ENCODE data around the gene SMLR1. TPM values are rescaled to one million over a fixed set of nuclear protein-coding genes. Genes with fewer than 3 reads are reported as not detected.

The SMLR1 gene
- total and polyA plus RNA-seq, 2 experiments from 2014 or later = not detected

DNA sequence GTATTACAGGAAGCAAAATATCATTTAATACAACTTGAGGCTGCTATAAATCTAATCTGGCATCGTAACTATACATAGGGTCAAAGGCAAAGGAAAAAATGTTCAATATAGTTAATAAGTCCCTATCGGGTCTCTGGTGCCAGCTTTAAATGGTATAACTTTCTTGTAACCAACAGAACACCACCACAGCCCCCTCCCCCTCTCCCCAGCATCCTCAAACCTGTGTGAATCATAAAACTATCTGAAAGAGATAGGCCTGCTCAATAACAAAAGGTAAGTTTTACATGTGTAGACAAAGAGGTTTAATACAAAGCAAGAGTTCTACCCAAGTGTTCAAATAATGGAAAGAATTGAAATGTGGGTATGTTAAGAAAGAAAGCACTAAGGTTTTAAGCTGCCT lies 12.2 kb downstream of the SMLR1 start:
- WGBS, 2 experiments (ENCODE audit: low coverage in 1 of 2, low lambda C conversion rate in 2 of 2, missing lambda C conversion rate in 2 of 2) = 88 to 89% methylated on average over 2 of the region's 2 CpGs
- H3K36me3 ChIP-seq (ENCODE audit: low read depth) = no peaks in the 10 kb centered on the region
- TF ChIP-seq EZH2phosphoT487 (IDR thresholded peaks at IDR 0.05; ENCODE audit: insufficient read depth, low read depth) = no peak
- in situ Hi-C loops (cut with MboI) = loop anchor here (25.0 kb wide), 1 partner anchor 527 kb away; no protein-coding TSS in a partner anchor
- no peak for DNase-seq
- H3K4me2 ChIP-seq (ENCODE audit: unreplicated experiment) = no peak overlapping the region
- H3K9me3 ChIP-seq (ENCODE audit: low read depth) = no peaks in the 10 kb centered on the region
- H4K20me1 ChIP-seq (ENCODE audit: insufficient read depth) = no peaks in the 10 kb centered on the region
- H3K79me2 ChIP-seq (ENCODE audit: insufficient read depth) = no peaks in the 10 kb centered on the region
- H2AFZ ChIP-seq = no peak overlapping the region
- no peaks in the 10 kb centered on the region for H3K27me3 ChIP-seq (replicated peaks; ENCODE audit: insufficient read depth)
- H3K4me1 ChIP-seq (ENCODE audit: insufficient read depth) = peaks cover 9% of the 10 kb centered on the region
- H3K9me2 ChIP-seq (ENCODE audit: insufficient read depth) = no peaks in the 10 kb centered on the region
- no peak overlapping the region for H3K4me3 ChIP-seq
- H3F3A ChIP-seq (ENCODE audit: insufficient read depth) = 0 out of 2 replicates have a peak, but pooled peaks cover 6% of the 10 kb centered on the region
- no peak overlapping the region for H3K9ac ChIP-seq
- no peak overlapping the region for H3K27ac ChIP-seq

DNA sequence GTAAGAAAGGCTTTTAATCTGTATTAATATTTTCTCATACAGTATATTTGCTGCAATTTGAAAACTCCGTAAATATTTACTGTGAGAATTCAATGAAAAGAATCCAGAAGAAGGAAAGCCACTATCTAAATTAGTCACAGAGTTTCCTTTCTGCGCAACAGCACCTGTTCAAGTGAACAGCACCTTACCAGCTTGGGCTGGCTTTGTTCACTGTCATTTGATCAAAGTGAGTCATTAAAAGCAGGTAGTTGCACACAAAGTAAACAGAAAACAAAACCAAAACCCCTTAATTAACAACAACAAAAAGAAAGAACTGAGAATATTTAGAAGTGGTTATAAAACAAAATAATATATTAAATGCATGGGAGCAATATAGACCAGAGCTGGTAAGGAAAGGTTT lies 12.8 kb downstream of the SMLR1 start:
- no peaks in the 10 kb centered on the region for H3K9me3 ChIP-seq (ENCODE audit: low read depth)
- H3K27me3 ChIP-seq (replicated peaks; ENCODE audit: insufficient read depth) = no peaks in the 10 kb centered on the region
- no peak overlapping the region for H3K27ac ChIP-seq
- H3K36me3 ChIP-seq (ENCODE audit: low read depth) = no peaks in the 10 kb centered on the region
- no peak for TF ChIP-seq EZH2phosphoT487 (IDR thresholded peaks at IDR 0.05; ENCODE audit: insufficient read depth, low read depth)
- TF ChIP-seq EZH2 (IDR thresholded peaks at IDR 0.05; ENCODE audit: insufficient read depth, poor library complexity, severe bottlenecking) = no peak
- DNase-seq = no peak
- WGBS, 2 experiments (ENCODE audit: low coverage in 1 of 2, low lambda C conversion rate in 2 of 2, missing lambda C conversion rate in 2 of 2) = 97 to 100% methylated on average over 2 of the region's 2 CpGs
- peaks cover 9% of the 10 kb centered on the region for H3K4me1 ChIP-seq (ENCODE audit: insufficient read depth)
- H4K20me1 ChIP-seq (ENCODE audit: insufficient read depth) = no peaks in the 10 kb centered on the region
- H2AFZ ChIP-seq = no peak overlapping the region
- no peaks in the 10 kb centered on the region for H3K79me2 ChIP-seq (ENCODE audit: insufficient read depth)
- H3K4me3 ChIP-seq = no peak overlapping the region
- in situ Hi-C loops (cut with MboI) = loop anchor here (25.0 kb wide), 1 partner anchor 528 kb away; no protein-coding TSS in a partner anchor
- H3K9ac ChIP-seq = no peak overlapping the region
- no peaks in the 10 kb centered on the region for H3K9me2 ChIP-seq (ENCODE audit: insufficient read depth)
- H3F3A ChIP-seq (ENCODE audit: insufficient read depth) = 0 out of 2 replicates have a peak, but pooled peaks cover 6% of the 10 kb centered on the region
- H3K4me2 ChIP-seq (ENCODE audit: unreplicated experiment) = no peak overlapping the region

DNA sequence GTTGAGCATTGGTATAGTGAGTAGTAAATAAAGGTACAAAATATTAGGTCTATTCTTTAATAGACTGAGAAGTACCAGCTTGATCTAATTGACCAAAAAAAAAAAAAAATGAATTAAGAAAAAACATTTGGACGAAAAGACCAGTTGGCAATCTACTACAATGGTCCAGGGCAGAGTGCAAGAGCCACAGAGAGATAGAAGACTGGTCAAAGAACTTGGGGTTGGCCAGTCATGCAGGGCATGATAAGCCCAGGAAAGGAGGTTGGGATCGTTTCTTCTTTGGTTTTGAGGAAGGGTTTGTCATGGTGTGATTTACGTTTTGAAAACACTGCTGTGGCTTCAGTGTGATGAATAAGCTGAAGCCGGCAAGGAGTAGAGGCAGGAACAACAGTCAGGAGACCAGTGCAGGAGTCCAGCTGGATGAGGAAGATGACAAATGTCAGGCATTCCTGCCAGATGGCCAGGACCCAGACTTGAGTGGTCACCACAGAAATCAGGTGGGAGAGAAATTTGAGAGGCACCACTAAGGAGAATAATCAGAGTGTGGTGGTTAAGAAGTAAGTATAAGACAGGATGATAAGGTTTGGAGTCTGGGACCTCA lies 14.0 kb downstream of the SMLR1 start:
- Histone ChIP-seq H3K9me2 (ENCODE audit: insufficient read depth) (no peaks in the 10 kb centered on the region), H3K79me2 (ENCODE audit: insufficient read depth) (no peaks in the 10 kb centered on the region), H3K4me3 (no peak overlapping the region), H2AFZ (no peak overlapping the region), H3K4me2 (ENCODE audit: unreplicated experiment) (no peak overlapping the region), H3F3A (ENCODE audit: insufficient read depth) (0 out of 2 replicates have a peak, but pooled peaks cover 6% of the 10 kb centered on the region), H3K27ac (no peak overlapping the region), H3K9ac (no peak overlapping the region), H3K4me1 (ENCODE audit: insufficient read depth) (peaks cover 9% of the 10 kb centered on the region), H3K27me3 (replicated peaks; ENCODE audit: insufficient read depth) (no peaks in the 10 kb centered on the region), H3K36me3 (ENCODE audit: low read depth) (no peaks in the 10 kb centered on the region), H4K20me1 (ENCODE audit: insufficient read depth) (no peaks in the 10 kb centered on the region), H3K9me3 (ENCODE audit: low read depth) (no peaks in the 10 kb centered on the region)
- peak; percentile 33 for DNase-seq
- 38 to 44% methylated on average over 4 of the region's 4 CpGs for WGBS, 2 experiments (ENCODE audit: low coverage in 1 of 2, low lambda C conversion rate in 2 of 2, missing lambda C conversion rate in 2 of 2)
- in situ Hi-C loops (cut with MboI) = loop anchor here (25.0 kb wide), 1 partner anchor 529 kb away; no protein-coding TSS in a partner anchor
- TF ChIP-seq EZH2 (IDR thresholded peaks at IDR 0.05; ENCODE audit: insufficient read depth, poor library complexity, severe bottlenecking) (no peak), EZH2phosphoT487 (IDR thresholded peaks at IDR 0.05; ENCODE audit: insufficient read depth, low read depth) (no peak)

DNA sequence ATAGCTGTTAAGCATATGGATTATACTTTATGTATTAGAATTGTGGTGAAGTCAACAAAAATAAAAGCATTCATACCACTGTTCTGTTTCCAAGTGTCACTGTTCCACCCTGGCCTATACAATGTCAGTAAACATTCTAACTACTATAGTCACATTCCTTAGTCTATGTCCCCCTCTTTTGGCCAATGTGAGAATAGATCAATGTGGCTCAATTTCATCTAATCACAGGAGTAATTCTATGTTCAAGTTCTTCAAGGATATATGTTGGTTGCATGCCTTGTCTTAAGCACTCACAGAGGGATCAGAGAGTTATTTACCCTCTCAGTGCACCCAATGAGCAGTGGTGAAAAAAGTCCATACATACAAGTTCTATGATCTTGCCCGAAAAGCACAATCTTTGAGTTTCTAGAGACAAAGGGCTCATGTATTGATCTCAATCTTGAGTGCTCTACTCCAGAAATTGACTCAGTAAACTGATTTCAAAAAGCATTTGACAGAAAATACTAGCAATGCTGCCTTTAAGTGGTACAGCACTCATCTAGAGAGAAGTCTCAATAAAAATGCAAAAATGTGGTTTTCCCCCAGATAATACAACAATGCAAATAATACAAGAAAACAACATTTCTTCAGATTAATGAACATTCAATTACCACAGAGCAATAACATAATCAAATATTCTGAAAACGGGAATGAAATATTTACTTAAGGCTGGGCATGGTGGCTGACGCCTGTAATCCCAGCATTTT lies 16.5 kb downstream of the SMLR1 start:
- Histone ChIP-seq H3K4me2 (ENCODE audit: unreplicated experiment) (no peak overlapping the region), H3K9me3 (ENCODE audit: low read depth) (no peaks in the 10 kb centered on the region), H3F3A (ENCODE audit: insufficient read depth) (0 out of 2 replicates have a peak, but pooled peaks cover 6% of the 10 kb centered on the region), H3K4me1 (ENCODE audit: insufficient read depth) (peaks cover 9% of the 10 kb centered on the region), H3K27me3 (replicated peaks; ENCODE audit: insufficient read depth) (no peaks in the 10 kb centered on the region), H3K9me2 (ENCODE audit: insufficient read depth) (no peaks in the 10 kb centered on the region), H3K9ac (no peak overlapping the region), H3K79me2 (ENCODE audit: insufficient read depth) (no peaks in the 10 kb centered on the region), H3K4me3 (no peak overlapping the region), H4K20me1 (ENCODE audit: insufficient read depth) (no peaks in the 10 kb centered on the region), H2AFZ (no peak overlapping the region), H3K36me3 (ENCODE audit: low read depth) (no peaks in the 10 kb centered on the region), H3K27ac (no peak overlapping the region)
- DNase-seq = peak; percentile 55
- TF ChIP-seq EZH2phosphoT487 (IDR thresholded peaks at IDR 0.05; ENCODE audit: insufficient read depth, low read depth) = no peak
- no peak for TF ChIP-seq EZH2 (IDR thresholded peaks at IDR 0.05; ENCODE audit: insufficient read depth, poor library complexity, severe bottlenecking)
- 87 to 90% methylated on average over 3 of the region's 3 CpGs for WGBS, 2 experiments (ENCODE audit: low coverage in 1 of 2, low lambda C conversion rate in 2 of 2, missing lambda C conversion rate in 2 of 2)
- in situ Hi-C loops (cut with MboI) = loop anchor here (25.0 kb wide), 1 partner anchor 531 kb away; no protein-coding TSS in a partner anchor
